GM21619 (cell line): ENCODE results near the gene APCDD1L.
"Not testable (repeated sequence)": the region's sequence is repeated elsewhere in the genome, so short reads cannot be mapped to it uniquely, and the experiment has no call there.

Experiments
- ATAC-seq: cut with Tn5 transposase; IDR thresholded peaks from one replicate; pipeline ENCODE4 v1.9.1; 2021; ENCODE audit not compliant: unreplicated experiment

Gene APCDD1L

GRCh38 chr20:58518387-58518786 is 3.2 kb upstream of the APCDD1L start:
- ATAC-seq = no peak

- ATAC-seq = no peak
Observed at GRCh38 chr20:58514321-58515232, 622 bp downstream of the APCDD1L start.

GRCh38 chr20:58513580-58514285 is 1.5 kb downstream of the APCDD1L start:
- ATAC-seq = no peak

GRCh38 chr20:58512808-58513552 is 2.2 kb downstream of the APCDD1L start:
- ATAC-seq = no peak

- ATAC-seq = no peak
Observed at GRCh38 chr20:58511861-58512260, 3.3 kb downstream of the APCDD1L start.

- ATAC-seq = no peak
Observed at GRCh38 chr20:58511364-58511763, 3.8 kb downstream of the APCDD1L start.

GRCh38 chr20:58510921-58511320 is 4.3 kb downstream of the APCDD1L start:
- ATAC-seq = no peak

GRCh38 chr20:58508762-58509395 is 6.3 kb downstream of the APCDD1L start:
- ATAC-seq = no peak

- ATAC-seq = not testable (repeated sequence)
Observed at GRCh38 chr20:58506999-58507398, 8.2 kb downstream of the APCDD1L start.

- ATAC-seq = no peak
Observed at GRCh38 chr20:58504566-58504965, 10.6 kb downstream of the APCDD1L start.

- no peak for ATAC-seq
Observed at GRCh38 chr20:58503668-58504067, 11.5 kb downstream of the APCDD1L start.

GRCh38 chr20:58500256-58500655 is 14.9 kb downstream of the APCDD1L start:
- ATAC-seq = no peak

GRCh38 chr20:58498470-58499068 is 16.6 kb downstream of the APCDD1L start:
- ATAC-seq = no peak

GRCh38 chr20:58497724-58498469 is 17.3 kb downstream of the APCDD1L start:
- ATAC-seq = no peak

GRCh38 chr20:58497076-58497641 is 18.0 kb downstream of the APCDD1L start:
- ATAC-seq = no peak

- no peak for ATAC-seq
Observed at GRCh38 chr20:58496429-58496769, 18.8 kb downstream of the APCDD1L start.

GRCh38 chr20:58495623-58496428 is 19.4 kb downstream of the APCDD1L start:
- no peak for ATAC-seq

- no peak for ATAC-seq
Observed at GRCh38 chr20:58494923-58495622, 20.1 kb downstream of the APCDD1L start.
